CD4-positive, alpha-beta T cell treated with Interferon alpha-2 for 1 hour (primary cell): ENCODE measurements around the gene ERC2.

Experiments
- DNase-seq, 2 donors: peaks; one replicate each; pipeline ENCODE4 v3.0.0-alpha.2; 2020 to 2022

The ERC2 gene

GRCh38 chr3:55723653-55724406 lies 744.4 kb downstream of the ERC2 start:
- no peak for DNase-seq

GRCh38 chr3:55721716-55722484 lies 746.4 kb downstream of the ERC2 start:
- no peak for DNase-seq

GRCh38 chr3:55720614-55721013 lies 747.7 kb downstream of the ERC2 start:
- DNase-seq, result no peak

GRCh38 chr3:55719508-55719907 lies 748.8 kb downstream of the ERC2 start:
- DNase-seq, result no peak

- no peak for DNase-seq
These were observed 749.3 kb downstream of the ERC2 start for GRCh38 chr3:55719006-55719405.

GRCh38 chr3:55718521-55718921 lies 749.7 kb downstream of the ERC2 start:
- no peak for DNase-seq

GRCh38 chr3:55718074-55718473 lies 750.2 kb downstream of the ERC2 start:
- no peak for DNase-seq

GRCh38 chr3:55717481-55717880 lies 750.8 kb downstream of the ERC2 start:
- DNase-seq, result no peak

GRCh38 chr3:55716611-55717225 lies 751.5 kb downstream of the ERC2 start:
- DNase-seq, result no peak

- DNase-seq, result no peak
These were observed 752.2 kb downstream of the ERC2 start for GRCh38 chr3:55716044-55716443.

- DNase-seq, result no peak
These were observed 754.2 kb downstream of the ERC2 start for GRCh38 chr3:55714057-55714456.

GRCh38 chr3:55711646-55712045 lies 756.6 kb downstream of the ERC2 start:
- DNase-seq, result no peak

GRCh38 chr3:55709411-55710012 lies 758.8 kb downstream of the ERC2 start:
- DNase-seq, result no peak

GRCh38 chr3:55708921-55709320 lies 759.3 kb downstream of the ERC2 start:
- DNase-seq, result no peak

GRCh38 chr3:55708242-55708641 lies 760.0 kb downstream of the ERC2 start:
- DNase-seq, result no peak

- no peak for DNase-seq
These were observed 763.7 kb downstream of the ERC2 start for GRCh38 chr3:55704521-55704920.

GRCh38 chr3:55702822-55703221 lies 765.4 kb downstream of the ERC2 start:
- no peak for DNase-seq

- no peak for DNase-seq
These were observed 766.3 kb downstream of the ERC2 start for GRCh38 chr3:55701997-55702396.

- no peak for DNase-seq
These were observed 769.4 kb downstream of the ERC2 start for GRCh38 chr3:55698831-55699230.

- no peak for DNase-seq
These were observed 770.9 kb downstream of the ERC2 start for GRCh38 chr3:55697177-55697865.

GRCh38 chr3:55692957-55693558 lies 775.2 kb downstream of the ERC2 start:
- DNase-seq, result no peak

- DNase-seq, result no peak
These were observed 775.8 kb downstream of the ERC2 start for GRCh38 chr3:55692295-55692956.
